HG02840 (cell line): ENCODE measurements around the gene CRB1.
"Not testable (repeated sequence)": the region's sequence is repeated elsewhere in the genome, so short reads cannot be mapped to it uniquely, and the experiment has no call there.

ENCODE experiments used
- ATAC-seq: cut with Tn5 transposase; IDR thresholded peaks from one replicate; pipeline ENCODE4 v1.9.1; 2021; ENCODE audit warnings: mild to moderate bottlenecking, moderate library complexity, moderate number of reproducible peaks; ENCODE audit not compliant: unreplicated experiment, low FRiP score

The CRB1 gene

DNA sequence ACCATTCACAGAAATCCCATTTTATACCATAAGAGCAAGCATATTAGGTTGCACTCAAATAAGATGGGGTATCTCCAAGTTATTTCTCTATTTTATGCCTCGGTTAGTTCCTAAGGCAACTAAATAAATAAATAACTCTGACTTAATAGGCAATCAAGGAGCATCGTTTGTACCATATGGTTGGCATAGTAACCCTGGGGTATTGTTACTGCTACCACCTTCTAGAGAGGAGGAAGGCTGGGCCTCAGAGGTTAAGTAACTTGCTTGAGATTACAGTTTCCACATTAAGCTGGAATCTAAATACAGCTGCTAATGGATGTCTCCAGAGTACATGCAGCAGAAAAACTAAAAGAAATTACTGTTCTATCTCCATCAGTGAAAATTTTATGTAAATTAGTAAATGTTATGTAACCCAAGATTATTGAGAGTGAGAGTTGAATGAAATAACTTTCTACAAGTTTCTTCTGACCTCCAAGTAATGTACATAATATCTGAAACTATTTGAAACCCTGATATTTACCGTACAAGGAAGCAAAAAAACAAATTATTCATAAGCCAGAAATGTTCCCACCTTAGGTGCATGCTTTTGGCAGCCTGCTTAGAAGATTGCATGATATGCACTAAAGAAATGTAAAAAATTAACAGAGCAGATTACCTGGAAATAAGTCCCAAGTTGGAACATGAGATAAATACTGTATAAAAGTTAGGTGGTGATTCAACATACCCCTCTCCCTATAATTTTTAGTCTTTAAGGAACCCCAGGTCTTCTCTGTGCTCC, 127.0 kb downstream of the CRB1 start:
- ATAC-seq: no peak

GRCh38 chr1:197397895-197398294, 129.8 kb downstream of the CRB1 start:
- no peak for ATAC-seq

DNA sequence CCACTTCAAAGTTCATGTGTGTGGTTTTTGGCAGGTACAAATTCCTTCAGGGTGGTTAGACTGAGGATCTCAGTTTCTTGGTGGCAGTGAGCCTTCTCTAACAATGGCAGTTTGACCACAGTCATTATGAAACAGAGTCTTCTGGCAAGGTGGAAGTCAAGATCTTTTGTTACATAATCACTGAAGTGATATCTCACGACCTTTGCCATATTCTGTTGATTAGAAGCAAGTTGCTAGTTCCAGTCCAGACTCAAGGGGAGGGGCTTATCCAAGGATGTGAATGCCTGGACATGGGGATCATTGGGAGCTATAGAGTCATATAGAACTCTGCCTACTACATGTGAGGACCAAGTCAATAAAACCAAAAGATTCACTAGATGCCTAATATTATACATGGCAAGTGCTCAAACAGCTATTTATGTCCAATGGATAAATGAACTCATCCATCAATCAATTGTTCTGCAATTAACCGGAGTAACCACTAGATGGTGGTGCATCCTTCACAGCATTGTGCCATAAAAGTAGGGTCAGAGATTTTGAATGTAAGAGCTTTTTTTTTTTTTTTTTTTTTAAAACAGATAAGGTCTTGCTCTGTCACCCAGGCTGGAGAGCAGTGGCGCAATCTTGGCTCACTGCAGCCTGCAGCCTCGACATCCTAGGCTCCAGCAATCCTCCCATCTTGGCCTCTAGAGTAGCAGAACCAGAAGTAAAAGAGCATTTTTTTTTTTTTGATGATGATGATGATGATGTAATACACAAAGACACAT, 131.9 kb downstream of the CRB1 start:
- no peak for ATAC-seq

GRCh38 chr1:197400522-197400902, 132.5 kb downstream of the CRB1 start:
- ATAC-seq: no peak

- ATAC-seq: no peak
Measured at GRCh38 chr1:197402189-197402588, 134.1 kb downstream of the CRB1 start.

DNA sequence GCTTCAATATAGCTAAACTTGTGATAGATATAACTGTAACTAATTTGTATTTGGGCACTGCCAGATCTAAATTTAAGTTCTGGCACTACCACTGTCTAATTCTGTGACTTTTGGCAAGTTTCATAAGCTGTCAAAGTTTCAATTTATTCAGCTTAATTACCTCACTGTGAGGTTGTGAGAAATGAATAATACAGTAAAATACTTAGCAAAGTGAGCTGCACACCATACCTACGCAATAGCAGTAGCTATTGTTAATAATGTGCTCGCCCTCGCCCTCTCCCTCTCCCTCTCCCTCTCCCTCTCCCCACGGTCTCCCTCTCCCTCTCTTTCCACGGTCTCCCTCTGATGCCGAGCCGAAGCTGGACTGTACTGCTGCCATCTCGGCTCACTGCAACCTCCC, 136.7 kb downstream of the CRB1 start:
- not testable (repeated sequence) for ATAC-seq

- not testable (repeated sequence) for ATAC-seq
Measured at GRCh38 chr1:197405614-197406013, 137.6 kb downstream of the CRB1 start.

GRCh38 chr1:197413564-197413963, 145.5 kb downstream of the CRB1 start:
- ATAC-seq: no peak

DNA sequence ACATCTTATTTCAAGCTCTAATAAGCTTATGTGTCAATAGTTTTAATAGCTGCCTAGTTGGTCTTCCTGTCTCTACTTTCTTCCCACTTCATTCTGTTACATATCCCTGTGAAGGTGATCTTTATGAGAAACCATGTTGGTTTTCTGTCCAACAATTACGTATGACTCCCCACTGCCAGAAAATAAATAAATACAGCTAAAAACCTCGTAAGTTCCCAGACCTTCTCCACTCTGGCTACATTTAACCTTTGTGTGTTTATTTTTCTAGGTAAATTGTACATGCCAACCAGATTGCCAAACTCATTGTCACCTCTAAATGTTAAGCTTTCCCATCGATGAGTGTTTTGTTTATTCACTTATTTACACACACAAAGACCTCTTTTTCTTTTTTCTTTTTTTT, 147.2 kb downstream of the CRB1 start:
- no peak for ATAC-seq

DNA sequence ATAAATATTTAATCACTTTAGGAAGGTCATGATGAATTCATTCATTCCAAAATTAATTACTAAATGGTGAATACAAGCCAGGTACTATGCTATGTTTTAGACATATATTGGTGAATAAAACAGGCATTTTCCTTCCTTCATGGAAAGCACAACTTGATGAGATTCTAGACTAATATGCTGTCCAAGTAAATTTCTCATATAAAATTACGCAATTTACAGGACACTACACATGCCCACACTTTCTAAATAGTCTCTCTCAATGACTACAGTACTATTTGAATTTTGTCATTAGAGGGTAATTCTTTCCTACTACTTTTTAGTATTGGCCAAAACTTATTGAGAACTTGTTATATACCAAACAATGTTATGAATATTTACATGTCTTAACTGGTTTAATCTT, 150.6 kb downstream of the CRB1 start:
- no peak for ATAC-seq

DNA sequence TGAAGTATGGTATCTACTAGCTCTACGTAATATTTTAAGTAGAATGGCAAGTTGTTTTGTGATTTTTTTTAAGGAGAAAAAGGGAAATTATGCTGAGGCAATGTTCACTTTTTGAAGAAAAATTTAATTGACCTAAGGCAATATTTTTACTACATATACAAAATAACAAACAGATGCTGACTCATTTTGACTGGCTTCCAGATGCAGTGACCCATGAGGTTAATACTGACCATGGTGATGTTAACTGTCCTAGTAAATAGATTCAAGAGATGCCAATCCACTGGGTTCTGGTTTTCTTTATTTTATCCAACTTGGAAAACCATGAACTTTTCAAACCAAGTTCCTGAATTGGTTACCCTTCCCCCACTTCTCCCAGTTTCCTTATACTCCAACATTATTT, 154.9 kb downstream of the CRB1 start:
- no peak for ATAC-seq

GRCh38 chr1:197424380-197424779, 156.3 kb downstream of the CRB1 start:
- no peak for ATAC-seq

- no peak for ATAC-seq
Measured at GRCh38 chr1:197429372-197429771, 161.3 kb downstream of the CRB1 start.

- no peak for ATAC-seq
Measured at GRCh38 chr1:197435224-197435623, 167.2 kb downstream of the CRB1 start.

GRCh38 chr1:197437601-197438000, 169.5 kb downstream of the CRB1 start:
- no peak for ATAC-seq

GRCh38 chr1:197438010-197438790, 170.1 kb downstream of the CRB1 start:
- ATAC-seq: no peak

DNA sequence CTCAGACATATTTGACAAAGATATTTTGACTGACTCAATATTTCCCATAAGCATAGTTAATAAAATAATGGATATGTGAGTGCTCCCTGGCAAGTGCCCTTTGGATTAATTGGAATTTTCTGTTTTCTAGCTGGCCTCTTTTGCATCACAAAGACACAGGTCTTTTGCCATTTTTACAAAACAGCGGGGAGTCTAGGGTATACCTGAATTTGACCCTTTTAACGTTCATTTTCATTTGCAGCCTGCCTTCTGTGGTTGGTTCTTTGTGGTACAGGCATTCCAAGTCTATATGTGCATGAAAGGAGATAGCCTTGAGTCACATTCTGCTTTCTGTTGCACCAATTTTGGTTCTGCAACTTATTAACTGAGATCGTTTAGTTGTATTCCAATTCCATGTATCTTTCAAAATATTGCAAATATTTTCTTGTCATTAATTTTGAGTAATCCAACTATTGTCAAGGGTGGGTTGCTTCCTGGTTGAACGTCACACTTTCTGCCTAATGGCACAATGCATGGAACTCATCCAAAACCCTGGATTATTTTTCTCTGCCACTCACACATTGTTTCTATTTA, 171.7 kb downstream of the CRB1 start:
- no peak for ATAC-seq

DNA sequence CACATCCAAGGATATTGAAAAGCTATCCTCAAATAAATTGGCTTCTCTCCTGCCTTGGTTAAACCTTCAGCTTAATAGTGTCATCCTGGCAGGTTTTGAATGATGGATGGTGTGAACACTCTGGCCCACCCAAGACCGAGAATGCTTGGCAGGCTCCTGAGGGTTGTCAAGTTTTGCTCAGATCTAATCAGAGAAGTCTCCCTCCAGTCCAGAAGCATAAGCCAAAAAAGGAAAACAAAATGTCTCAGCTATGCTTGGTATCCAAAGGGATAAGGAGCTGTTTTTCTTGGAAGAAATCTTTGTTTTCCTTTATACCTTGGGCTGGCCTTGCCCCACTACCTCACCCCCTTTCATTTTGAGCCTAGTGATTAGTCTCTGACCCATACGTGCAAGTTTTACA, 172.7 kb downstream of the CRB1 start:
- no peak for ATAC-seq

GRCh38 chr1:197441999-197442414, 174.0 kb downstream of the CRB1 start:
- no peak for ATAC-seq

- ATAC-seq: no peak
Measured at GRCh38 chr1:197444755-197445154, 176.7 kb downstream of the CRB1 start.
